CD4-positive, alpha-beta T cell treated with Interferon gamma for 1 hour (primary cell): ENCODE data around the gene BASP1.

Experiments
- DNase-seq: peaks from one replicate; pipeline ENCODE4 v3.0.0-alpha.2; 2020

BASP1 gene

DNA sequence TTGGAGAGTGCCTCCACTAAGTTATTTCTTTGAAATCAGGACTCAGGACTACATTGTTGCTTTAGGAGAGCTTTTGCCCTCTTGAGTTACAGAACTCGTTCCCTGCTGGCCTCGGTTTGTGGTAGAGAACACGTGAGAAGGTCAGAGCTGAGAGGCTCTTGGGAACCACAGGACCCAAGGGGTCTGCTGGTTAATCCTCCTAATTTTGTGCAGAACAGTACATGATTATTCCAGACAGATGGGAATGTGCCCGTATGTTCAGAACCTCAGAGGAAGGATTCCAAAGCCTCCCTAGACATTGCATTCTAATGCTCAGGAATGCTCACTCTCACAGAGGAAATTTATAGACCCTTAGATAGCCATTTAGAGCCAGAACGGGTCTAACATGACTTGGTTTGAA is 25.2 kb upstream of the BASP1 start:
- DNase-seq = no peak

GRCh38 chr5:17196024-17196423 is 21.4 kb upstream of the BASP1 start:
- no peak for DNase-seq

DNA sequence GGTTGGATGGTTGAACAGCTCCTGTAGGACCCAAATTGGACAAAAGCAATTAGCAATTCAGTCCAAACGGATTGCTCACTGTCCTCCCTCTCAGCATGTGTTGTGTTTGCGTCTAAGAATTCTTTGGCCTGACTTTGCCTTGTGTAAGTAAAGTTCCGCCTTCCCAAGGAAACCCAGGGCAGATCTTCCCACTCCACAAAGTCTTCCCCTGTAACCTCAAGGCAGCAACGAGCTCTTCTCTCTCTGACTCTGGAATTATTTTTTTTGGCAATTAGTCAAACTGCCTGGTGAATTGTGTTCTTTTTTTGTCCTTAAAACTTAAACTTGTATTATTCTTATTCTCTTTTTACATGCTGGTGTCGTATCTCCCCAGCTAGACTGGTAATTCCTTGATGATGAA is 20.7 kb upstream of the BASP1 start:
- no peak for DNase-seq

DNA sequence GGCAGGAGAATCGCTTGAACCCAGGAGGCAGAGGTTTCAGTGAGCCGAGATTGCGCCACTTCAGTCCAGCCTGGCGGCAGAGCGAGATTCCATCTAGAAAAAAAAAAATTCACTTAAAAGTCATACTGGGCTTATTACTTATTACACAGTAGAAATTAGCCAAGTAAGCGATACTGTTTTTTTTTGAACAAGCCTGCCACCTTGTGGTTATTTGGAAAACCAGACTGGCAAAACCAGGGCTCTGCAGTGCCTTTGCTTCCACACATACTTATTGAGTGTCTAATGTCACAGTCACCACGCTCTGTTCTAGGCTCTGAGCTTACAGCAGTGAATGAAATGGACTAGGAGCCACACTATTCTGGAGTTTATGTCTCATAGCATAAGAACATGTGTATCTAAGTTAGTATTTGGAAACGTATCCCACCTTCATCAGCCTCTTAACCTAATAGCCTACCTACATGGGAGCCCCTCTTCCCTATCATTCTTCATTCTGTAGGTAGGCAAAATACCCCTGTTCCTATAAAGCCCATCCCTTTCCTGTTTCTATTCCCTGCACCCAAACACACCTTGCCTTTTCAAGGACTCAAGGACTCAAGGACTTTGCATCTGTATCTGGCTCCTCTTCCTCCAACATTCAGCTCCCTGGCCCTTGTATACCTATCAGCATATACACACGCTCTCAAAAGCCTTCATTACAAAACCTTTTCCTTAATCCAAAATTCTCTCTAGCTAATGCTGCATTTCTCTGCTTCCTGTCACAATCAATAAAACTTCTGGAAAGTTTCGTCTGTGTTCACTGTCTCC is 13.9 kb upstream of the BASP1 start:
- DNase-seq = no peak

DNA sequence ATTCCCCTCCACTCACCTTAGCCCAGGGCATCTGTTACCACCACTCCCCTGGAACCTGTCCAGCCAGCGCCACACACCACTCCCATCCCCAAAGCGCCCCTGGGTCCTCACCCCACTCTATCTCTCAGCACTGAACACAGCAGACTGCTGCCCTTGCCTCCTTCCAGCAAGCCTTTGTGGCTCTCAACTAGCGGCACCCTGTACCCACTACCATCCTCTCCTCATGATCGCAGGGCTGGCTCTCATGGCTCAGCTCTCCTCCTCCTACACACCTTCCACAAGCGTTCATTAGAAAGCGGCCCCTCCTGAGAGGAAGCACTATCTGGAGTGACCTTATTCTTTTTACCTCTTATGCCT is 13.3 kb upstream of the BASP1 start:
- DNase-seq = no peak

GRCh38 chr5:17206021-17206420 is 11.4 kb upstream of the BASP1 start:
- no peak for DNase-seq

DNA sequence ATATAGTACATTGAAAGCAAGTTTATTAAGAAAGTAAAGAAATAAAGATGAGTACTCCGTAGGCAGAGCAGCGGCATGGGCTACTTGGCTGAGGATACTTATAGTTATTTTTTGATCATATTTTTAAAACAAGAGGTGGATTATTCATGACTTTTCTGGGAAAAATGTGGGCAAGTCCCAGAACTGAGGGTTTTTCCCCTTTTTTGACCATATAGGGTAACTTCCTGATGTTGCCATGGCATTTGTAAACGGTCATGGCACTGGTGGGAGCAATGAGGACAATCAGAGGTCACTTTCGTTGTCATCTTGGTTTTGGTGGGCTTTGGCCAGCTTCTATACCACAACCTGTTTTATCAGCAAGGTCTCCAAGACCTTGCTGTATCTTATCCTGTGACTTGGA is 5.2 kb upstream of the BASP1 start:
- no peak for DNase-seq

DNA sequence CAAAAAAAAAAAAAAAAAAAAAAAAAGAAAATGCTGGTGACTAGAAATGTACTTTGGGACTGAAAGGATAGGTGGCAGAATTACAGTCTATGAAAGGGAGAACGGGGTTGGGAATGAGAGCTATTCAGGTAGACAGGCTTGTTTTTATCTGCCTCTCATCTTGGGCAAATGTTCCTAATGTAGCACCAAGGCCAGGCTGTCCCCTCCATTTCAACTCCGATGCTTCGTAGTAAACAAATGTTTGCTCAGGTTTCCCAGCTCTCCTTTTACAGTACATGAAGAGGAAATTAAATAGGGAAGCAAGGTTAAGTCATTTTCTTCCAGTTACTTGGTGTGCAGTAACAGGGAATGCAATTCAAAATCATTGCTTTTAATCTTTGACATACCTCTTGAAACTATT is 4.4 kb upstream of the BASP1 start:
- no peak for DNase-seq

- DNase-seq = no peak
Measured at GRCh38 chr5:17213938-17214337, 3.5 kb upstream of the BASP1 start.

DNA sequence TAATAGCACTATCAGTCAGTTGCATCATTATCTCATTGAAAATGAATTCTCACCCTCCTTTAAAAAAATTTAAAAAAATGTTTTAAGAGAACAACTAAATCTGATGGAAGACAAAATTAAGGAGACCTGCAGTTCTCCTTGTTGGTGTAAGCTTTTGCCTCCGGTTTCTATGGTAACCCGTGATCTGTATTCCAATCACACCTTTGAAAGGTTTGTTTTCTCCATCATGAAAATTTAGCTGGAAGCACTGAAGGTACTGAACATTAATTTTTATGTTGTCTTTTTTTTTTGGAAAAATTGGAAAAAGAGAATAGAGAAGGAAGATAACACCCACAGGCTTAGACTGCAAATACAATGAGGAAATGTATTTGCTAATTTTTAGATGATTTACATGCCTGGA is 2.5 kb upstream of the BASP1 start:
- no peak for DNase-seq

GRCh38 chr5:17215361-17215760 is 2.1 kb upstream of the BASP1 start:
- no peak for DNase-seq

DNA sequence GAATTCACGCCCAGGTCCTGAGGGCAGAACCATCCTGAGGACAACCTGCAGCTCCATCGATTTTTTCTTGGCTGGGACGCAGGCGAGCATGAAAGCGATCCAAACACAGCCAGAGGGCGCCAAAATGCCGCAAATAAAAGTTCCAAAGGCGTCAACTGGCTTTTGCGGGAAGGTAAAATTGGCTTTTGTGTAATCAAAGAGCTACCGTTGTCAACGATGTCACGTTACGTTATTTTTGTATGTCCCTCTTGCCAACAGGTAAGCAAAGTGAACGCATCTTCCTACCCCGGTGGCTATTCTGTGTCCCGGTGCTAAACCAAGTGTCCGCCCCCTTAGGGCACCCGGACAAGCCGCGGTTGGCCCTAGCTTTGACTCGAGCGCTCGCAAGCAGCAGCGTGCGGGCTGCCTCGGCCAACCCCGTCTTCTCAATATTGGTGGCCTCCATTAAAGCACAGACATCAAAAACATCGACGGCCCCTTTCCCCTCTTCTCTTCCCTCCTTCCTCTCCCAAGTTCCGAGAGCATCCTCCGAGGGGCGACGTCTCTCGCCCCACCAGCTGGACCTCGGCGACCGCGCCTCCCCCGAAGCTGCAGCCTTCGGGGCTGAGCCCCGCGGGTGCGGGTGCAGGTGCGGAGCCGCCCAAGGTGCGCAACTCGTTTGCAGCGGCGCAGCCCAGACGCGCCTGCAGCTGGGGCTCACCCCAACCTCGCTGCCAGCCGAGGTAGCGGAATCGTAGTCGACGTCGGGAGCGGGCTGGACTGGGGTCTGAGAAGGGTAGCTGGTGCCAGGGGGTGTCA is 1.1 kb upstream of the BASP1 start:
- DNase-seq = peak; percentile 60

- DNase-seq = no peak
Measured at GRCh38 chr5:17216974-17217492, 398 bp upstream of the BASP1 start.

GRCh38 chr5:17218353-17219005 is 1.0 kb downstream of the BASP1 start:
- no peak for DNase-seq

DNA sequence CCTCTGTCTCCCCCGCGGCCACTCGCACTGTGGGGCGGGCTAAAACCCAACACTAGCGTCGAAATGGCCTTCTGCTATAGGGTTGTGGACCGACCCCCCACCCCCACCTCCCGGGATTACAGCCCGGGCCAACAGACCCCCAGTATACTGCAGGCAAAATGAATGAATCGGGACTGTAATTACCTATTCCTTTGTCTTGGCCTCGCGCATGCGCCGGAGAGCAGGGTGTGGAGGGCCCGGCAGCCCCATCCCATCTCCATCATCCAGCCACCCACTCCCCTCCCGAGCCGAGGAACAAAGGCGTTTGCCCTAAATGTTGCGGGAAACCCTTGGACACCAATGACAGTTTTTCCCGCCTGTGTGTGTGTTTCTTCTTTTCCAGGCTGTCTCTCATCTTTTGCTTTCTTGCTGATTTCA is 1.6 kb downstream of the BASP1 start:
- DNase-seq = peak; percentile 8

DNA sequence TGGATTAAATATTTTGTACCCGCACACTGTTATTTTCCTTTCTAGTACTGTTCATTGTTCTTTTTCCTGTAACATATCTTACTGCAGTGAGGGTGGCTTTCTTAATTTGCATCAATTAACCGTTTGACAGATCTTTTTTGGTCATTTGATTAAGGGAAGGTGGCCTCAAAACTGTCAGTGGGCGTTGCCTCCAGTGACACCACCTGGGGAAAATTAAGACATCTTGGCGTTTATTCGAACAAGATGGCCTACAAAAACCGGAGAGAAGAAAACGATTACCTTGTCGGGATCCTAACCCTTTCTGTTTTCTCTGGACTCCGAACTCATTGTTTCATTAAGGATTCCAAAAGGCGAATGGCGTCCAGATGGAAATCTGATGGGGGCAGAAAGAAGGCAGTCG is 2.0 kb downstream of the BASP1 start:
- DNase-seq = no peak

GRCh38 chr5:17219992-17220391 is 2.6 kb downstream of the BASP1 start:
- no peak for DNase-seq

GRCh38 chr5:17220469-17220868 is 3.0 kb downstream of the BASP1 start:
- DNase-seq = no peak

- DNase-seq = no peak
Measured at GRCh38 chr5:17221843-17222636, 4.6 kb downstream of the BASP1 start.

- no peak for DNase-seq
Measured at GRCh38 chr5:17222664-17223063, 5.2 kb downstream of the BASP1 start.

DNA sequence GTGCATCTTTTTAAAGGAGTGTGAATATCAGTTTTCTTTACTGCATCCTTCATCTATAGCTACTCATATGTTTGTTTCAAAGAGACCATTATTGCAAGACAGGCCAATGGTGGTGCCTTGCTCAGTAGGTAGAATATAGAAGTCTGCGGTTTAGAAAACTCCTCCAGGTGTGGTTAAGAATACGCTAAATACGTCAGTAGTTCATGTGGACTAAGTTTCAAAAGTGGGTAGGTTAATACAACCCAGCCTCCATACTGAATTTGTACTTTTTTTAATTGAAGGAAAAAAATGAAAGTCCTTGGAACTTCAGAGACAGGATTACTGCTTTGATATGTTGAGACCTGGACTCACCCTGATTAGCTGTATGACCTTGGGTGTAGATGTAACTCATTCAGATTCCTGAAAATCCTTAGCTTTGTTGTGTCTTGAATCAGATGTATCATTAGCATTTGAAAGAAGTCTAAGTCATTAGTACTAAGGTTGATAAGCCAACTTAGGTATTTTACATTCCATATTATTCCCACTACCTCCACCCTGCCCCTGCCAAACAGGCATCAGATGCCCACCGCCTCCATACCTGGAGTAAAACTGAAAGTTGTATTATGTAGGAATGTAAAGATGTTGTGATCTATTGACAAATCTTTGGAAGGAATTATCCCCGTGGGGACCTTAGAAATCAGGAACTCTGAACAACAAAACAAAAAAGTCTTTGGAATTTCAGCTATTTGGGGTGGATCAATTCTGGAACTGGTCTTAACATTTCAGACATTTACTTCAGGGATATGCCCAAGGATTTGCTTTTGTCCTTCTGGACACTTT is 6.1 kb downstream of the BASP1 start:
- no peak for DNase-seq
